Testis (tissue), 3 donors: ENCODE measurements around the gene ZHX3. TPM values are rescaled to one million over a fixed set of nuclear protein-coding genes. Genes with fewer than 3 reads are reported as not detected.
A peak's percentile ranks its signal among the peaks of the same experiment; 100 is the strongest.

Experiments
- DNase-seq: peaks from one replicate; pipeline ENCODE4 v3.0.0-alpha.2; 2019
- H3K27ac ChIP-seq, 2 donors: fragments of 200-600 bp; sonication (generic); one replicate each; pipeline ENCODE4 v1.5.1; 2019
- H3K27me3 ChIP-seq: fragments of 200-600 bp; sonication (generic); one replicate; pipeline ENCODE4 v1.5.1; 2019
- H3K36me3 ChIP-seq: fragments of 200-600 bp; sonication (generic); one replicate; pipeline ENCODE4 v1.5.1; 2017; ENCODE audit warnings: low read depth; ENCODE audit errors: missing control alignments
- H3K4me1 ChIP-seq: fragments of 200-600 bp; sonication (generic); one replicate; pipeline ENCODE4 v1.5.1; 2019
- H3K4me3 ChIP-seq, 2 donors: fragments of 200-600 bp; sonication (generic); one replicate each; pipeline ENCODE4 v1.5.1; 2017 to 2019
- H3K9me3 ChIP-seq: fragments of 200-600 bp; sonication (generic); one replicate; pipeline ENCODE4 v1.5.1; 2017
- POLR2A ChIP-seq: fragments of 450-650 bp; IDR thresholded peaks from one replicate; pipeline ENCODE4 v1.6.1; 2017; ENCODE audit warnings: antibody characterized with exemption, mild to moderate bottlenecking, moderate library complexity
- WGBS, 2 donors: methylation state at CpG; one replicate each; pipeline ENCODE4 v1.1.5; 2018; 5-methylcytosine and 5-hydroxymethylcytosine counted together
- intact Hi-C: fragments of 100-400 bp; cut with DNase I; formaldehyde crosslinking; loops from one replicate; pipeline ENCODE4 v1.15.1; 2023; ENCODE audit warnings: low total_unique reads
- polyA plus RNA-seq: library from polyadenylated mRNA; stranded (reverse); fragments of 350-450 nt; fragmentation: Illumina TruSeq; extraction: RNeasy Lipid Tissue Mini Kit (QIAGEN cat#74804); gene quantifications from one replicate; pipeline ENCODE4 v1.2.3, GENCODE V29; 2014; ENCODE audit warnings: low read depth, low replicate concordance; ENCODE audit not compliant: insufficient read depth
- total RNA-seq, 2 donors: library from RNA; depleted of rRNA; stranded (reverse); fragments of >200 nt; gene quantifications; one replicate each; pipeline ENCODE4 v1.2.3, GENCODE V29; 2016
- TF ChIP-seq, protein P1 (sequence below), 3 experiments: fragments of 450-650 bp in 2 of 3; fragments of 200-600 bp in 1 of 3; sonication (generic) in 1 of 3; IDR thresholded peaks; one replicate each; pipeline ENCODE4 v1.5.1; 2016 to 2019; ENCODE audit warnings: antibody characterized with exemption in 3 of 3, mild to moderate bottlenecking in 2 of 3, moderate library complexity in 1 of 3

ZHX3 gene
- total and polyA plus RNA-seq, 3 donors from 2014 or later, result 35.1 to 103 (median 55.7) TPM

DNA sequence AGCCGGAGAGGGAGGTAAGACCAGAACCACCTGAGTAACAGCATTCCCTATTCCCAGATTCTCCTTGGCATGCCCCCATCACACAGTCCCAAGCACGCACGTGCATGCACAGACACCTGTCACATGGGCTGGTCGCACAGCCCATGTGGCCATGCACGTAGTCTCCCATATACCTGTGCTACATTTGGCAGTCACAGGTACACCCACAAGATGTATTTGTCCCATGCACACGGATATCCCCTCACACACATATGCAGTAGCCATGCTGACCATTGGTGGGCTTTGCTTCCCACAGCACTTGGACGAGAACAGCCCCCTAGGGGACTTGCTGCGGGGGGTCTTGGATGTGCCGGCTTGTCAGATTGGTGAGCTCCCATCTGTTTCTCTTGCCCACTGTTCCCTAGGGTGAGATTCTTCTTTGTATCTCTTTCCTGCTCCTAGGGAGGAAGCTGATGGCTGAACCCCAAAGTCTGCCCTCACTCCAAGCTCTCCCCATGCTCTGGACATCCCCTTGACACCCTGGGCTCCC lies 148.3 kb downstream of the ZHX3 start:
- Histone ChIP-seq H3K27me3 (no peaks in the 10 kb centered on the region), H3K4me3 (no peak overlapping the region), H3K36me3 (no peaks in the 10 kb centered on the region), H3K4me1 (peaks cover 22% of the 10 kb centered on the region), H3K27ac (no peak overlapping the region), H3K9me3 (no peaks in the 10 kb centered on the region)
- no peak for DNase-seq
- 89 to 92% methylated on average over 9 of the region's 9 CpGs for WGBS, 2 donors
- intact Hi-C loops, result no loop called here
- TF ChIP-seq POLR2A, result no peak
- TF ChIP-seq, protein P1, sequence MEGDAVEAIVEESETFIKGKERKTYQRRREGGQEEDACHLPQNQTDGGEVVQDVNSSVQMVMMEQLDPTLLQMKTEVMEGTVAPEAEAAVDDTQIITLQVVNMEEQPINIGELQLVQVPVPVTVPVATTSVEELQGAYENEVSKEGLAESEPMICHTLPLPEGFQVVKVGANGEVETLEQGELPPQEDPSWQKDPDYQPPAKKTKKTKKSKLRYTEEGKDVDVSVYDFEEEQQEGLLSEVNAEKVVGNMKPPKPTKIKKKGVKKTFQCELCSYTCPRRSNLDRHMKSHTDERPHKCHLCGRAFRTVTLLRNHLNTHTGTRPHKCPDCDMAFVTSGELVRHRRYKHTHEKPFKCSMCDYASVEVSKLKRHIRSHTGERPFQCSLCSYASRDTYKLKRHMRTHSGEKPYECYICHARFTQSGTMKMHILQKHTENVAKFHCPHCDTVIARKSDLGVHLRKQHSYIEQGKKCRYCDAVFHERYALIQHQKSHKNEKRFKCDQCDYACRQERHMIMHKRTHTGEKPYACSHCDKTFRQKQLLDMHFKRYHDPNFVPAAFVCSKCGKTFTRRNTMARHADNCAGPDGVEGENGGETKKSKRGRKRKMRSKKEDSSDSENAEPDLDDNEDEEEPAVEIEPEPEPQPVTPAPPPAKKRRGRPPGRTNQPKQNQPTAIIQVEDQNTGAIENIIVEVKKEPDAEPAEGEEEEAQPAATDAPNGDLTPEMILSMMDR (IDR thresholded peaks at IDR 0.05), result no peak

DNA sequence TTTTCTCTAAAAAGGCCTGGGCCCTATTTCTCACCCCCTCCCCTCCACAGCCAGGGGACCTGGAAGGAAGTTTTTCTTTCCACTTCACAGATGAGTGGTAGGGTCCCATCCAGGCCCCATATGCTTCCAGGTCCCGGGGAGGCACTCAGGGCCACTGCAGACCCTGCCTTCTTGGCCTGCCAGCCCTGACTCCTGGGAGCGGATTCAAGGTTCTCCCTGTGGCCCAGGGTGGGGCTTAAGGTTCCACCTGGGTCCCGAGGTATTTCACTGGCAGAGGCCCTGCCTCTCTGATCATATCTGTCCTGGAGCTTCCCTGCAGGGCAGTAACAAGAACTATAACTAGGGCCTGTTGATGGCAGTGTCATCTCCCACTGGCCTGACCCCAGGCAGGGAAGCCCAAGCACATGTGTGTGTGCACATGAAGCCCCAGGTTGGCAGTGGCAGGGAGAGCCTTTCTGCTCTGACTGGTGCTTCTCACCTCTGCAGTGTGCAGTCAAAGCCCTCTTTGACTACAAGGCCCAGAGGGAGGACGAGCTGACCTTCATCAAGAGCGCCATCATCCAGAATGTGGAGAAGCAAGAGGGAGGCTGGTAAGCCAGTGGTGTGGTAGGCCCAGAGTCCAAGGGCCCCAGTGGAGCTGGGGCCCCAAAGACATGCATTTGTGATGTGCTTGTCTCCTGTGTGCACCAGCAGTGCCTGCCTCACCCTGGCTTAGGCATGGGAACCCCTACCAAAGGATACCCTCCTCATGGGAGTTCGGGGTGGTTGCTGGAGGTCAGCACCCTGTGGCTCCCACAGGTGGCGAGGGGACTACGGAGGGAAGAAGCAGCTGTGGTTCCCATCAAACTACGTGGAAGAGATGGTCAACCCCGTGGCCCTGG lies 149.0 kb downstream of the ZHX3 start:
- Histone ChIP-seq H3K27me3 (no peaks in the 10 kb centered on the region), H3K9me3 (no peaks in the 10 kb centered on the region), H3K4me3 (no peak overlapping the region), H3K4me1 (peaks cover 17% of the 10 kb centered on the region), H3K27ac (peak overlapping the region in 1 of 2 donors; percentile 14), H3K36me3 (no peaks in the 10 kb centered on the region)
- intact Hi-C loops, result no loop called here
- no peak for DNase-seq
- 88 to 92% methylated on average over 8 to 10 of the region's 10 CpGs for WGBS, 2 donors
- no peak for TF ChIP-seq POLR2A
- TF ChIP-seq, protein P1 (IDR thresholded peaks at IDR 0.05), result no peak

DNA sequence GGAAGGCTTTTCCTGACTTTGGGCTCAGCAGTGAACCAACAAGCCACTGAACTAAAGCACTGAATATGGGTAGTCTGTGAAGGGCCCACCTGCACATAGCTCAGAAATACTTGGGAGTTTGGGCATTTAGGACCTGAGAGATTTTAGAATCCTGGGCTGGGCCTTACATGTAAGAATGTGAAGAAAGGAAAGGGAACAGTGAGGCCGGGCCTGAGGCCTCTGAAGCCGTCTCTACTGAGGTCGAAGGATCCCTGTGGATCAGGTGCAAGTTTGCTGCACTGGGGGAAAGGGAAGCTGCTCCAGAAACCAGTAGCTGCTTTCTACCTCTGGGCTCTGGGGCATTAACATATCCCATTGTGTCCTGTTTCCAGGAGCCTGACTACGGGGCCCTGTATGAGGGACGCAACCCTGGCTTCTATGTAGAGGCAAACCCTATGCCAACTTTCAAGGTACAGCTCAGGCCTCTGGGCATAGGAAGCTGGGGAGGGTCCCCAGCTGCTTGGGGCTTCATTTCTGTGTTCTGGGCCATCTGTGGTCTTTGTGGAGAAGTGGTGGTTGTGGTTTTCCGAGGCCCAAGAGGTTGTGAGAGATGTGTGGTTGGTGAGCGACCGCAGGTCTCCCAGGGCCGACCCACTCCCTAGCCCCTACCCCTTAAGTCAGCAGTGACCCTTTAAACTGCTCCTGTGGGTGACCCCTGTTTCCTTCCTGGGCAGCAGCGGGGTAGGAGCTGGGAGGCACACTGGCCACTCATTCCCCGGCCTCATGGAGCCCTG lies 149.9 kb downstream of the ZHX3 start:
- intact Hi-C loops, result no loop called here
- WGBS, 2 donors, result 87 to 90% methylated on average over 9 to 11 of the region's 11 CpGs
- TF ChIP-seq, protein P1 (IDR thresholded peaks at IDR 0.05), result no peak
- no peak for TF ChIP-seq POLR2A
- Histone ChIP-seq H3K27ac (peak overlapping the region in 1 of 2 donors; percentile 14), H3K4me1 (peaks cover 10% of the 10 kb centered on the region), H3K9me3 (no peaks in the 10 kb centered on the region), H3K27me3 (no peaks in the 10 kb centered on the region), H3K36me3 (no peaks in the 10 kb centered on the region), H3K4me3 (no peak overlapping the region)
- DNase-seq, result no peak

DNA sequence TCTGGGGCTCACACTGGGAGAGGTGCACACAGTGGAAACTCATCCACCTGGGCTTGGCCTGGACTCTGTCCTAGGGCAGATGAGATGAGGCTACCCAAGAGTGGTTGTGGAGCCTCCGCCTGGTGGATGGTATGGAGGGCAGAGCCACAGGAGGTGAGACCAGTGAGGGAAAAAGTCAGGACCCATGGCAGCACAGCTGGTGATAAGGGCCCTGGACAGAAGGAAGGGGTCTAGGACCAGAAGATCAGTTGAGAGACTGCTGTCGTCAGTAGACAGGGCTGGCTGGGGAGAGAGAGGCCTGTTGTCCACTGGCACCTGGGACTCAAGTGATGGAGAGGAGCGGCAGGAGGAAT lies 150.4 kb downstream of the ZHX3 start:
- WGBS, 2 donors, result 91 to 96% methylated on average over 3 of the region's 3 CpGs
- Histone ChIP-seq H3K27me3 (no peaks in the 10 kb centered on the region), H3K4me3 (no peak overlapping the region), H3K4me1 (peaks cover 9% of the 10 kb centered on the region), H3K27ac (no peak overlapping the region), H3K9me3 (no peaks in the 10 kb centered on the region), H3K36me3 (no peaks in the 10 kb centered on the region)
- intact Hi-C loops, result no loop called here
- no peak for DNase-seq
- TF ChIP-seq POLR2A, result no peak
- TF ChIP-seq, protein P1 (IDR thresholded peaks at IDR 0.05), result no peak
